ENCODE data around the gene MTARC1.

DNA sequence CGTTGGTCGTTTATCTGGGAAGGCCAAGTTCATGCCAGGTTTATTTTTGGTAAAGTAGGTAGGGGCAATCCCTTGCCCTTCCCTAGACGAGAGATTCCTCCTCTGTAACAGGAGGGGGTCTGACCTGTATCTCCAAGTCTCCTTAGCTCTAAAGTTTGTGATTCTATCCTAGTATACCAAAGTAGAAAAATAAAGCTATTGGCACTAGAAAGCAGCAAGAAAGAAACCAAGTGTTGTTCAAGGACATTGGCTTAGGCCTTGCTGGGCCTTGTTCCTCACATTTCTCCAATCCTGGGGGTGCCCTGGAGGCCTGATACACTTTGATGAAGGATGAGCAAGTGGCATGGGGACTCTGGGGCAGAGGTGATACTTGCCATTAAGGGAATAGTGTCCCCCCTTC, 37.8 kb upstream of the MTARC1 start:
- TF ChIP-seq, protein P1, sequence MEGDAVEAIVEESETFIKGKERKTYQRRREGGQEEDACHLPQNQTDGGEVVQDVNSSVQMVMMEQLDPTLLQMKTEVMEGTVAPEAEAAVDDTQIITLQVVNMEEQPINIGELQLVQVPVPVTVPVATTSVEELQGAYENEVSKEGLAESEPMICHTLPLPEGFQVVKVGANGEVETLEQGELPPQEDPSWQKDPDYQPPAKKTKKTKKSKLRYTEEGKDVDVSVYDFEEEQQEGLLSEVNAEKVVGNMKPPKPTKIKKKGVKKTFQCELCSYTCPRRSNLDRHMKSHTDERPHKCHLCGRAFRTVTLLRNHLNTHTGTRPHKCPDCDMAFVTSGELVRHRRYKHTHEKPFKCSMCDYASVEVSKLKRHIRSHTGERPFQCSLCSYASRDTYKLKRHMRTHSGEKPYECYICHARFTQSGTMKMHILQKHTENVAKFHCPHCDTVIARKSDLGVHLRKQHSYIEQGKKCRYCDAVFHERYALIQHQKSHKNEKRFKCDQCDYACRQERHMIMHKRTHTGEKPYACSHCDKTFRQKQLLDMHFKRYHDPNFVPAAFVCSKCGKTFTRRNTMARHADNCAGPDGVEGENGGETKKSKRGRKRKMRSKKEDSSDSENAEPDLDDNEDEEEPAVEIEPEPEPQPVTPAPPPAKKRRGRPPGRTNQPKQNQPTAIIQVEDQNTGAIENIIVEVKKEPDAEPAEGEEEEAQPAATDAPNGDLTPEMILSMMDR (IDR thresholded peaks at IDR 0.05), result no peak
- no peak for TF ChIP-seq POLR2A (IDR thresholded peaks at IDR 0.05)
